ENCODE measurements around the gene CX3CR1.

GRCh38 chr3:39290255-39290654 lies 10.4 kb upstream of the CX3CR1 start:
- TF ChIP-seq POLR2A (IDR thresholded peaks at IDR 0.05): no peak
- TF ChIP-seq CTCF (IDR thresholded peaks at IDR 0.05): no peak

Measured in uterus (tissue), 2 donors.